Effector CD8-positive, alpha-beta T cell (primary cell): ENCODE data around the gene CELF4.

Experiments used
- DNase-seq: peaks from one replicate; lab custom pipeline; 2025; lab: John Stamatoyannopoulos, UW

CELF4 gene

DNA sequence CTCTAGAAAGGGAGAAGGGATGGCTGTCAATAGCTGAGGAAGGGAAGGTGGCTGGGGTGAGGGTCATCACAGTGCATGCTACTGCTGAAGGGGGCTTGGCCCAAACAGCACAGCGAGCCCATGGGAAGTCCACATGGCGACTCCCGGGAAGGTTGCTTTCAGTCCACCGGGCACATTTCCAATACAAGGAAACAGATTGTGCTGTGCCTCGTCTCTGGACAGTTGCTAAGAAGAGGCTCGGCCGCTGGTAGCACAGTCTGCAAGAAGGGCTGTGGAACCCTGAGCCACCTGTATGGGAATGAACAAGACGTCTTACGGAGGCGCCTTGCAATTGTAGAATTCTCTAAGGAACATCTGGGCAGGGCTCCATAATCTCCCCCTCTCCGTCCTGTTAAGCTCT lies 123.1 kb downstream of the CELF4 start:
- no peak for DNase-seq

- DNase-seq = no peak
Measured at GRCh38 chr18:37441821-37442220, 123.8 kb downstream of the CELF4 start.

- no peak for DNase-seq
Measured at GRCh38 chr18:37440206-37440605, 125.4 kb downstream of the CELF4 start.

- no peak for DNase-seq
Measured at GRCh38 chr18:37438417-37439180, 127.0 kb downstream of the CELF4 start.

- no peak for DNase-seq
Measured at GRCh38 chr18:37435996-37436395, 129.6 kb downstream of the CELF4 start.

DNA sequence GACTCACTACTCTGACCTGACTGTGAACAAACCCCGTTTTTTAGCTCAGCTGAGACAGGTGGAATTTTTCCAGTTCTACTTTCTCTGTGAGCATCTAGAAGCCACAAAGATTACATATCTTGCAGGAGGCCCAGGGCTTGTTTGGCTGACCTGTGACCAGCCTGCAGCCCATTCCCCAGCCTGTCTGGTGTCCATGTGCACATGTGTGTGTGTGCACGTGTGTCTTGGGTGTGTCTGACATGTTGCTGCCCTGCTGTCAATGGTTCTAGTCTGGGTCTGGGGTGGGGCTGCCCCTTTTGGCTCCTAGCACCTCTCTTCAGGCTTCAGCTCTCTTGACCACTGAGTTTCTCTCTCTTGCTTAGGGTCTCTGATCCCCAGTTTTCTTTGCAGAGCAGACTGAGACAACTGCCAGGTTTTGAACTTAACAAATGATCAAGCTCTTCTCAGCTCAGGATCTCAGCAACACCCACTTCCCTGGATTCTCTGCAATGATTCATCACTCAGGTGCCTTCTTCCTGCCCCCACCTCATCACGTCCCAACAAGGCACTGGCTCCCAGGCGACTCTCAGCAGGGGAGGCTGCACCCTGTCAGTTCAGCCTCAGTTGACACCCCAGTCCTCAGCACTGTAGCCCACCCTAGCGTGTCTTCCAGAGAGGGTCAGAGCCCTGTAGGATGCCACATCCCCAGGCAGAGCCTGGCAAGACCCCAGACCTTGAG lies 130.3 kb downstream of the CELF4 start:
- DNase-seq = no peak

GRCh38 chr18:37434161-37434860 lies 131.3 kb downstream of the CELF4 start:
- DNase-seq = no peak

DNA sequence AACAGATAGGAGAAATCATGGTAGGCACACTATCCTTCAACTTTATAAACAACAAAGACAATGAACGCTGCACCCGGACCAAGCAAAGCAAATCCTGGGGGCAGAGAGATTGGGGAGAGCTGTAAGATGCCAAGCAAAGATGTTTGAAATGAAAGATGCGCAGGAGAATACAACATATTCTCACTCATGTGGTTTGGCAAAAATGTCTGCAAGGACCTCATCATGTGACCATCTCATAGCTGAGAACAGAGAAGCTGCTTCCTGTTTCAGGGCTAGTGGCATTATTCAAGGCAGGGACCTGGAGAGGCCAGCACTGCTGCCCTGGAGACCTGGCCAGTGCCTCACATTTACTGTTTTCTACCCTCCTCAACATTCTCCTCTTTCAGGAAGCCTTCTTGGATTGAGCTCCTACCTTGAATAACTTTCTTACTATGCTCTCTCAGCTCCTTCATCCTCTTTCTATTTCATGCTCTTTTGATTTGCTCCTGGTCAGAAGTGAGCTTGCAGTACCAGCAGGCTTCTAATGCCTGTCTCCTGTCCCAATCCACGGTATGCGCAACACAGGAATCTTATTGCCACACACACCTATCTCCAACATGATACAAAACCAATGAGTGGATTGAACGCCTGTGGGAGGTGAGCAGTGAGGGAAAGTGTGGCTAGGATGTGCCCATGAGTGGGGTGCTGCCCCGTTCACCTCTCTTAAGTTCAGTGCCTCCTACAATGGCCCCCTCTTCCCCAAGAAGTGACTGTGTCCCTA lies 133.0 kb downstream of the CELF4 start:
- DNase-seq = no peak

GRCh38 chr18:37430357-37431076 lies 135.1 kb downstream of the CELF4 start:
- no peak for DNase-seq

- no peak for DNase-seq
Measured at GRCh38 chr18:37429791-37430190, 135.8 kb downstream of the CELF4 start.

GRCh38 chr18:37428288-37428974 lies 137.2 kb downstream of the CELF4 start:
- no peak for DNase-seq

GRCh38 chr18:37426586-37426985 lies 139.0 kb downstream of the CELF4 start:
- DNase-seq = no peak

DNA sequence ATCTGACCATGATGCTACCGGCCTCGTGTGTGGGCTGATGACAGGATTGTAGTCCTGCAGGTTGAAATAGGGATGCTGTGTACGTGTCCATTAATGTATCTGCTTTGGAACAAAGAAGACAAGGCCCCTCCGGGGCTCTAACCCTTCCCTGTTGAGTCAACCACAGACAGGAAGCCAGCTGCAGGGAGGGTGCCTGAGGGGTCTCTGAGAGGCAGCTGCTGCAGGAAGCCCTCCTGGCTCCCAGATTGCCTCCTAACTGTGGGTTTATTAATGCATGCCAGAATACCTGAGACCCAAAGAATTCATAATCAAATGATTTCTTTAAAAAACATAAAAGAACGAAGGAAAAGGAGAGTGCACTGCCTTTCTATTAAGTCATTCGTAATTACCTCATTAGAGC lies 140.4 kb downstream of the CELF4 start:
- no peak for DNase-seq

DNA sequence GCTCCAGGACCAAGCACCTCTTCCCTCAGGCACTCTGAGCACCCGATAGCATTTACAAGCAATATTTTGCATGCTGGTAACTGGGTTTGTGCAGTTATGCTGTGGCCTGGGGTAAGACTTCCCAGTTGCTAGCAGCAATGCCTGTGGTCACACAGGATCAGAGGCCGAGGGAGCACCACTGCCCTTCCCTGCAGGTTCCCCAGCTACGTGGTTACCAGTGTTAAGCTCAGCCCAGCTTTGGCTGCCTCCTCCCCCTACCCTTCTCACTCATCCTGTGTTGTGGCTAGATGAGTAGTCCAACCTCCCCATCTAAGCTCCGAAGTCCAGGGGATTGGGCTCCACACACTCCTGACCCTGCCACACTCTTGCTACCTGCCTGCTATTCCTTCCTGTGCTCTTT lies 141.1 kb downstream of the CELF4 start:
- DNase-seq = no peak

DNA sequence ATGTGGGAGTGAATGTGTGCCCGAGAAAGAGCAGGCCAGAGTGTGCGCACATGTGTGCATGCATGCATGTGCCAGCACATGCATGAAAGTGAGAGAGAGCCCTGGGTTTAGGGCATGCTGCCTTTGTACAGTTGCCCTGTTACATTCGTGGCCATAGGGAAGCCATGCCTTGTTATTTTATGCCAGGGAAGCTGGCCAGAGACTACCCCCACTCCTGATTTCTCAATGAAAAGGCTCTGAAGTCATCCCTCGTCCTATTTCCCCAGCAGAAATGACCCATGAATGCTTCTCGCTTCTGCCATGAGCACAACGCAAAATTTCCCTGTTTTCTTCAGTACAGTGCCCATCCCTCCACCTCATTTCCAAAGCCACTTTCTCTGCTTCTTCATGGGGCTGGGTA lies 143.0 kb downstream of the CELF4 start:
- no peak for DNase-seq

GRCh38 chr18:37422116-37422515 lies 143.5 kb downstream of the CELF4 start:
- DNase-seq = no peak

GRCh38 chr18:37421341-37422077 lies 144.1 kb downstream of the CELF4 start:
- DNase-seq = no peak

DNA sequence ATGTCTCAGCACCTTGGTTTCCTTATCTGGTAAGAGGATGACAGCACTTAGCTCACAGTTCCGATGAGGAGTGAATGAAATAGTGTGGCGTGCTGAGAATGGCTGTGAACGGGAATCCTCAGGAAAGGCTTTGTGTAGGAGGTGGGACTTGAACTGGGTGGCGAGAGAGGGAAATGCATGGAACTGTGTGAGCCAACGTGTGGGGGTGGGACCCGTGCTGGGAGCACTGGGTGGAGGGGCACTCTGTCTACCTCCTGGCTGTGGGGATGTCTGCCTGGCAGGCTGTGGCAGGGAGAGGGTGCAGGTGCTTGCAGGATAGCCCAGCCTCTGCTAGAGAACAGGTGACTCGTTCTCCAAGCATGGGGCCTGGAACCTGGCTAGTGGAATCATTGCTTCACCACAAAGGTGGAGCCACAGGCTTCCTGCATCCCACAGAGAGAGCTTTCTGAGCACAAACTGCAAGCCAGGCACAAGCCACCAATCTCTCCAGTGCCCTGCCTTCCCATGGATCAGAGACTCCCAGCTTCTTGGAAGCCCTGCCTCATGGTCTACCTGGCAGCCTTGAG lies 145.2 kb downstream of the CELF4 start:
- DNase-seq = no peak

- DNase-seq = no peak
Measured at GRCh38 chr18:37419866-37420265, 145.7 kb downstream of the CELF4 start.

DNA sequence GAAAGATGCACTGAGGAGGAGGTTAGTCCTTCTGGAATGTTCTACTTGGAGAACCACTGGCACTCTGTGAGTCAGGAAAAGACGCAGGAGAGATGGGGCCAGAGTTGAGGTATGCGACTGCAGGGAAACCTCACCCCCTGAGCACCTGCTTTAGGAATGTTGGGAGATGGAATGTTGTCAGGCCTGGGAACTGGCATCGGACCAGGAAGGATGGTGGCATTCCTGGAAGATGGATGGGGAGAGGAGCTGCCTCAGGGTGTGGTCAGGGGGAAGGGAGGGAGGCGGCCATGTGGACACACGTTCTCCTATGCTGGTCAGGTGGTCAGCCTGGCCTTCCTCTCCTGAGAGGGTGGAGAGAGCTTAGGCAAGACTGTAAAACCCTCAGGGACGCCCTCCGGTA lies 146.3 kb downstream of the CELF4 start:
- no peak for DNase-seq
